Measurements from ENCODE around the gene ZBTB2.
"Not testable (repeated sequence)": the region's sequence is repeated elsewhere in the genome, so short reads cannot be mapped to it uniquely, and the experiment has no call there.

ZBTB2 gene

GRCh38 chr6:151389618-151390275 is 1.6 kb downstream of the ZBTB2 start:
- peak overlapping the region; percentile 100 for H3K27ac ChIP-seq
- TF ChIP-seq ZFX (IDR thresholded peaks at IDR 0.05; ENCODE audit: borderline replicate concordance) (no peak), CTCF (IDR thresholded peaks at IDR 0.05) (no peak)

- H3K27ac ChIP-seq: peak overlapping the region; percentile 100
- TF ChIP-seq ZFX (IDR thresholded peaks at IDR 0.05; ENCODE audit: borderline replicate concordance): no peak
- TF ChIP-seq CTCF (IDR thresholded peaks at IDR 0.05): no peak
Observed at GRCh38 chr6:151388997-151389617, 2.3 kb downstream of the ZBTB2 start.

GRCh38 chr6:151388236-151388635 is 3.1 kb downstream of the ZBTB2 start:
- H3K27ac ChIP-seq: peak overlapping the region; percentile 100; the same call in 1 of the 2 replicates
- no peak for TF ChIP-seq CTCF (IDR thresholded peaks at IDR 0.05)
- TF ChIP-seq ZFX (IDR thresholded peaks at IDR 0.05; ENCODE audit: borderline replicate concordance): no peak

GRCh38 chr6:151387175-151387970 is 4.0 kb downstream of the ZBTB2 start:
- H3K27ac ChIP-seq: no peak overlapping the region
- TF ChIP-seq CTCF (IDR thresholded peaks at IDR 0.05) (no peak), ZFX (IDR thresholded peaks at IDR 0.05; ENCODE audit: borderline replicate concordance) (no peak)

GRCh38 chr6:151385177-151385576 is 6.2 kb downstream of the ZBTB2 start:
- no peak for TF ChIP-seq ZFX (IDR thresholded peaks at IDR 0.05; ENCODE audit: borderline replicate concordance)
- no peak overlapping the region for H3K27ac ChIP-seq

- TF ChIP-seq CTCF (IDR thresholded peaks at IDR 0.05) (no peak), ZFX (IDR thresholded peaks at IDR 0.05; ENCODE audit: borderline replicate concordance) (no peak)
Observed at GRCh38 chr6:151384151-151384550, 7.2 kb downstream of the ZBTB2 start.

GRCh38 chr6:151382631-151383030 is 8.7 kb downstream of the ZBTB2 start:
- H3K27ac ChIP-seq: not testable (repeated sequence)

More at GRCh38 chr6:151384151-151384550, 7.2 kb downstream of the ZBTB2 start:
- no peak overlapping the region for H3K27ac ChIP-seq

GRCh38 chr6:151381722-151382121 is 9.6 kb downstream of the ZBTB2 start:
- TF ChIP-seq ZFX (IDR thresholded peaks at IDR 0.05; ENCODE audit: borderline replicate concordance): no peak
- TF ChIP-seq CTCF (IDR thresholded peaks at IDR 0.05): no peak
- H3K27ac ChIP-seq: no peak overlapping the region
